PC-3 (cell line): ENCODE results near the gene PDCD1LG2.

Experiments
- CTCF ChIP-seq: fragments of 300-600 bp; sonication (generic); conservative IDR thresholded peaks from 2 replicates; pipeline ENCODE4 v1.5.1; 2017; ENCODE audit warnings: antibody characterized with exemption, low read depth, mild to moderate bottlenecking, low read length
- EZH2 ChIP-seq: fragments of 300-600 bp; sonication (generic); IDR thresholded peaks from one replicate; pipeline ENCODE4 v1.6.1; 2017; ENCODE audit warnings: antibody characterized with exemption, mild to moderate bottlenecking, low read length; ENCODE audit not compliant: unreplicated experiment
- EZH2phosphoT487 ChIP-seq: fragments of 300-600 bp; sonication (generic); IDR thresholded peaks from 2 replicates; pipeline ENCODE4 v1.6.1; 2018; ENCODE audit warnings: mild to moderate bottlenecking, antibody characterized with exemption, low read length, borderline replicate concordance

- TF ChIP-seq CTCF (no peak), EZH2 (no peak), EZH2phosphoT487 (no peak)
Observed at GRCh38 chr9:5571629-5572232, 61.4 kb downstream of the PDCD1LG2 start.
